ENCODE results near the gene GFRAL. TPM values are rescaled to one million over a fixed set of nuclear protein-coding genes. Genes with fewer than 3 reads are reported as not detected.

Gene GFRAL
- total RNA-seq, 1 donor: not detected

DNA sequence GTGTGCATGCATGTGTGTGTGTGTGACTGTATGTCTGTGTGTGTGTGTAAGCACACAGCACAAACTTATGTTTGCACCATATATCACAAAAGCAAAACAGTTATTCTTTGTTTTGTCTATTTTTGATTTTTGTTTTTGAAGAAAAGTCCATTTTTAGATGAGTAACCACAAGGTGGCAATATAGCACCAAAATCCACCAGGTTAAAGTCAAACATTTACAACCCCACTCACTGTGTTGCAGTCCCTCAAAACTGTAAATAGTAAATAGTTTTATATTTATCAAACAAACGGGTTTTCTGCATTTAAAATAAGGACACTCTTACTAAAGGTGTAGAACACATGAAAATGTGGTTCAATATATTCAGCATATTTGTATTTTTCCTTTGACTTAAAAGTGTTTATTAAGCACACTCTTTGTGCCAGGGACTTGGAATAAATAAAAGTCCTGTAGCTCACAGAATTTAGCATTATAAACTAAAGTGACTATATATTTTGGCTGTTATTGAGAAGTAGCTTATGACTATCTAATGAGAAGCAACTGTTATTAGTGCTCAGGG, 118.5 kb downstream of the GFRAL start:
- no peak overlapping the region for H3K4me3 ChIP-seq (ENCODE audit: low read depth, low read length)
- DNase-seq (ENCODE audit: low read depth): peak; percentile 60
- TF ChIP-seq, protein P1, sequence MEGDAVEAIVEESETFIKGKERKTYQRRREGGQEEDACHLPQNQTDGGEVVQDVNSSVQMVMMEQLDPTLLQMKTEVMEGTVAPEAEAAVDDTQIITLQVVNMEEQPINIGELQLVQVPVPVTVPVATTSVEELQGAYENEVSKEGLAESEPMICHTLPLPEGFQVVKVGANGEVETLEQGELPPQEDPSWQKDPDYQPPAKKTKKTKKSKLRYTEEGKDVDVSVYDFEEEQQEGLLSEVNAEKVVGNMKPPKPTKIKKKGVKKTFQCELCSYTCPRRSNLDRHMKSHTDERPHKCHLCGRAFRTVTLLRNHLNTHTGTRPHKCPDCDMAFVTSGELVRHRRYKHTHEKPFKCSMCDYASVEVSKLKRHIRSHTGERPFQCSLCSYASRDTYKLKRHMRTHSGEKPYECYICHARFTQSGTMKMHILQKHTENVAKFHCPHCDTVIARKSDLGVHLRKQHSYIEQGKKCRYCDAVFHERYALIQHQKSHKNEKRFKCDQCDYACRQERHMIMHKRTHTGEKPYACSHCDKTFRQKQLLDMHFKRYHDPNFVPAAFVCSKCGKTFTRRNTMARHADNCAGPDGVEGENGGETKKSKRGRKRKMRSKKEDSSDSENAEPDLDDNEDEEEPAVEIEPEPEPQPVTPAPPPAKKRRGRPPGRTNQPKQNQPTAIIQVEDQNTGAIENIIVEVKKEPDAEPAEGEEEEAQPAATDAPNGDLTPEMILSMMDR (IDR thresholded peaks at IDR 0.05; ENCODE audit: insufficient read depth, low read depth, low read length): peak; percentile 57

DNA sequence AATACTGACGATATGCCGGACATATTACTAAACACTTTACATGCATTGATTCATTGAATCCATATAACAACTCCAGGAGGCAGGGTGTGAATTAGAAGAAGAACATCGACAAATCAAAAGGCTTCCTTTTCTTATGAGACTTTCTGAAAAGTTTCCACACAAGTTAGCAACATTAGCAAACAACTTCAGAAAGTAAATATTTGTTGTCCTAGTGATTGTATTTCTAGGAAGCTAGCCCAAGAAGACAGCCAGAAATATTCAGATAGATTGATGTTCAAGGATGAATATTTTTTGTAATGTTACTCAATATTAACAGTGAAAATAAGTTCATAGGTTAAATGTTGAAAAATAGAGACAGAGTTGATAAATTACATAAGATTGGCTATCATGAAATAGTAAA, 120.6 kb downstream of the GFRAL start:
- no peak for DNase-seq (ENCODE audit: low read depth)
- TF ChIP-seq, protein P1 (IDR thresholded peaks at IDR 0.05; ENCODE audit: insufficient read depth, low read depth, low read length): no peak
- H3K4me3 ChIP-seq (ENCODE audit: low read depth, low read length): no peak overlapping the region

DNA sequence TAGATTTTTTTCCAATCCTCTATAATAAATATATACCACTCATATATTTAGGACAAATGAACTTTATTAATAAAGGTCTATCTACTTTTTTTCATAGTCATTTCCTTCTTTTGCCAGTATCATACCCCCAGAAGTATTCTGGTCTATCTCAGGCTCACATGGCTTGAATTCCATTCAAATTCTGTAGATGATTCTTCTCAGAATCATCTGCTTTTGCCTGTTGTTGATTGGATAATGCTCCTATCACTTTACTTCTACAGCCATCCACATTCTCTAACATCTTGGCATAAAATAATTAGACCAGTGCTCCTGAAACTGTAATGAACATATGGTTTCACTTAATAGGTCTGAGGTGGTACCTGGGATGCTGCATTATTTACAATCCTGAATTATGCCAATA, 121.2 kb downstream of the GFRAL start:
- TF ChIP-seq, protein P1 (IDR thresholded peaks at IDR 0.05; ENCODE audit: insufficient read depth, low read depth, low read length): no peak
- DNase-seq (ENCODE audit: low read depth): no peak
- no peak overlapping the region for H3K4me3 ChIP-seq (ENCODE audit: low read depth, low read length)

DNA sequence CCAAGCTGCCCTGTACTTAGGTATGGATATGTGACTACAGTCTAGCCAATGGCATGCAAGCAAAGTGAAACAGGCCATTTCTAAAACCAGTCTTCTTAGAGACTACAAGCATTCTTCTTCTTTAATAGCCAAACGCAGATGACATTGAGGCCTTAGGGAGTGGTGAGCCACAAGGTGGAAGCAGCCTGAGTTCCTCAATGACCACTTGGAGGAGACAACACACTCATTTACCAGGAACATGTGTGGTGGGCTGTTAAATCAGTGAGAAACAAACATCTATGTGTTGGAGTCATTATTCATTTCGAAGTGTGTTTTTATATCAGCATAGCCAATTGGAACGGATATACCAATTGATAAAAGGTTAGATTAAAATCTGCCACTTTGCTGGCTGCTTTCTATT, 122.0 kb downstream of the GFRAL start:
- TF ChIP-seq, protein P1 (IDR thresholded peaks at IDR 0.05; ENCODE audit: insufficient read depth, low read depth, low read length): peak; percentile 32
- DNase-seq (ENCODE audit: low read depth): peak; percentile 17

DNA sequence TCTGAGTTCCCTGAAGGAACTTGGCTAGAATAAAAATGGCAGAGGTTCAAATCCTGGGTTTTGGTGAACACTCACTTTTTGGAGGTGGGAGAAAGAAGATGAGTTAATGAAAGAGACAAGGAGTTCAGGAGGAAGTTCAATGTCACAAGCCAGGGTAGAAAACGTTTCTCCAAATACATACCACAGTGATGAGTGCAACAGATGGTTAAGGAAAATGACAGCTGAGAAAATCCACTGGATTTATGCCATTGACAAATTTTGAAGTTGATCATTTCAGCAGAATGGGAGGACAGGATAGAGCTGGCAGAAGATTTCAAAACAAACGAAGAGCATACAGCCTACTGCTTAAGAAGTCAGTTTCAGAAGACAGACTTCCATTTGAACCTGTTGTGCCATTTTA, 122.7 kb downstream of the GFRAL start:
- H3K4me3 ChIP-seq (ENCODE audit: low read depth, low read length): no peak overlapping the region
- TF ChIP-seq, protein P1 (IDR thresholded peaks at IDR 0.05; ENCODE audit: insufficient read depth, low read depth, low read length): no peak
- DNase-seq (ENCODE audit: low read depth): peak; percentile 3

More for the DNA sequence above, 122.0 kb downstream of the GFRAL start:
- H3K4me3 ChIP-seq (ENCODE audit: low read depth, low read length): no peak overlapping the region

Other genes starting within 250 kb of the GFRAL start
- gene HCRTR2, start 153.0 kb upstream of the GFRAL start, total RNA-seq: not detected in 2 replicates

All from fibroblast of villous mesenchyme (primary cell).